GM23248 (cell line): ENCODE data around the gene RNU4-1. TPM values are rescaled to one million over a fixed set of nuclear protein-coding genes. Genes with fewer than 3 reads are reported as not detected.
"Not testable (repeated sequence)": the region's sequence is repeated elsewhere in the genome, so short reads cannot be mapped to it uniquely, and the experiment has no call there.

Experiments
- DNase-seq: peaks from one replicate; pipeline ENCODE4 v3.0.0-alpha.2; 2015
- H2AFZ ChIP-seq: fragments of 200-600 bp; sonication (generic); 2 replicates; pipeline ENCODE4 v1.6.1; 2016; ENCODE audit warnings: antibody characterized with exemption
- H3F3A ChIP-seq: fragments of 200-600 bp; sonication (generic); 2 replicates; pipeline ENCODE4 v1.6.1; 2016; ENCODE audit warnings: mild to moderate bottlenecking, antibody characterized with exemption, mixed run types; ENCODE audit not compliant: insufficient read depth
- H3K27ac ChIP-seq: fragments of 200-600 bp; sonication (generic); 2 replicates; pipeline ENCODE4 v1.5.1; 2016; ENCODE audit warnings: mild to moderate bottlenecking
- H3K27me3 ChIP-seq: fragments of 200-600 bp; sonication (generic); replicated peaks from 2 replicates; pipeline ENCODE4 v1.6.1; 2016; ENCODE audit warnings: mild to moderate bottlenecking; ENCODE audit not compliant: insufficient read depth
- H3K36me3 ChIP-seq: fragments of 200-600 bp; sonication (generic); 2 replicates; pipeline ENCODE4 v1.6.1; 2016; ENCODE audit warnings: low read depth, mild to moderate bottlenecking
- H3K4me1 ChIP-seq: fragments of 200-600 bp; sonication (generic); 2 replicates; pipeline ENCODE4 v1.6.1; 2016; ENCODE audit warnings: mild to moderate bottlenecking; ENCODE audit not compliant: insufficient read depth
- H3K4me2 ChIP-seq: fragments of 200-600 bp; sonication (generic); one replicate; pipeline ENCODE4 v1.6.1; 2016; ENCODE audit warnings: mild to moderate bottlenecking; ENCODE audit not compliant: unreplicated experiment
- H3K4me3 ChIP-seq: fragments of 200-600 bp; sonication (generic); 2 replicates; pipeline ENCODE4 v1.5.1; 2016; ENCODE audit warnings: mild to moderate bottlenecking
- H3K79me2 ChIP-seq: fragments of 200-600 bp; sonication (generic); 2 replicates; pipeline ENCODE4 v1.6.1; 2016; ENCODE audit warnings: mild to moderate bottlenecking; ENCODE audit not compliant: insufficient read depth
- H3K9ac ChIP-seq: fragments of 200-600 bp; sonication (generic); 2 replicates; pipeline ENCODE4 v1.6.1; 2016; ENCODE audit warnings: mild to moderate bottlenecking
- H3K9me2 ChIP-seq: fragments of 200-600 bp; sonication (generic); 2 replicates; pipeline ENCODE4 v1.6.1; 2016; ENCODE audit warnings: mixed run types, mild to moderate bottlenecking, moderate library complexity; ENCODE audit not compliant: insufficient read depth
- H3K9me3 ChIP-seq: fragments of 200-600 bp; sonication (generic); one replicate; pipeline ENCODE4 v1.6.1; 2017; ENCODE audit warnings: low read depth
- H4K20me1 ChIP-seq: fragments of 200-600 bp; sonication (generic); 2 replicates; pipeline ENCODE4 v1.6.0; 2016; ENCODE audit not compliant: insufficient read depth
- EZH2 ChIP-seq: fragments of 200-600 bp; sonication (generic); IDR thresholded peaks from 2 replicates; pipeline ENCODE4 v1.6.1; 2018; ENCODE audit warnings: antibody characterized with exemption, mild to moderate bottlenecking; ENCODE audit not compliant: insufficient read depth, poor library complexity, severe bottlenecking
- EZH2phosphoT487 ChIP-seq: fragments of 200-600 bp; sonication (generic); IDR thresholded peaks from 2 replicates; pipeline ENCODE4 v1.6.1; 2018; ENCODE audit warnings: antibody characterized with exemption, moderate library complexity, mild to moderate bottlenecking, low read depth; ENCODE audit not compliant: insufficient read depth
- WGBS, 2 experiments: methylation state at CpG; one replicate each; pipeline ENCODE4 v1.1.6; 2015 to 2017; ENCODE audit warnings: low lambda C conversion rate in 2 of 2, low coverage in 1 of 2; ENCODE audit errors: missing lambda C conversion rate in 2 of 2; 5-methylcytosine and 5-hydroxymethylcytosine counted together
- in situ Hi-C: fragments of 300-500 bp; cut with MboI; formaldehyde crosslinking; loops from 2 replicates; pipeline ENCODE4 v1.15.0; 2020
- polyA plus RNA-seq: library from polyadenylated mRNA; unstranded; fragments of >200 nt; fragmentation: Nextera tagmentation; extraction: Ambion mirVana; gene quantifications from 2 replicates; pipeline ENCODE4 v1.2.1, GENCODE V29; 2016
- total RNA-seq: library from RNA; depleted of rRNA; stranded (reverse); fragments of >200 nt; shearing (Covaris generic); gene quantifications from 2 replicates; pipeline ENCODE4 v1.2.3, GENCODE V29; 2014

The RNU4-1 gene
- total and polyA plus RNA-seq, 2 experiments from 2014 or later = not detected

DNA sequence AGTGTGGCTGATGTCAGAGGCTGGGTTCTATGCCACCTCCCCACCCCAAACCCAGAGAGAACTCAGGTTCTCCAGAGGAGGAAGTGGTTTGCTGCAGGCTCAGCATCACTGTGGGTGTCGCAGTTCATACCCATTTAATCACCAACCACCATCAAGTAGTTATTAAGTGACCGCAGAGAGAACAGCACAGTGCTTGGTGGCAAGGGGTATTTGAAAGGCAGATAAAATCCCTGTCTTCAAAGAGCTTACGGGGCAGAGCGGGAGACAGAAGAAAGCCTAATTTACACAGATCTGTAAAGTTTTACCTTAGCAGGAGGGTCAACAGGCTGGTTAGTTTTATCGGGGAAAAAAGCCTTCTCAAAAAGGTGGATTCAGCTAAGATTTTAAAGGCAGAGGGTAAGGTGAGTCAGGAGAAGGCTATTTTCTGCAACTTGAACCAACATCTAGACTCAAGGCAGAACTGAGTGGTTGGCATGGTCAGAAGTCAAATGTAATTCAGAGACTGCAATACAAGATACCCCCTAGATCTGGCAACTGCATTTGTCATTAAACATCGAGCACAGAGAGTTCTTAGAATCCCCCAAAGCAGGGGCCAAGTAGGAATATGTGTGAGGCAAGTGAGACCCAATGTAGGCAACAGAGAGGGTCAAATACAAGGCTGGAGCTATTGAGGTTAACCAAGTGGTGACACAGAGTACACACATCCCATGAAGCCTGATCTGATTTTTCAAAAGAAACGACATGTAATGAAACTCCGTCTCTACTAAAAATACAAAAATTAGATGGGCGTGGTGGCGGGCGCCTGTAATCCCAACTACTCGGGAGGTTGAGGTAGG, 40.7 kb downstream of the RNU4-1 start:
- H3K27me3 ChIP-seq = no peaks in the 10 kb centered on the region
- peaks cover 20% of the 10 kb centered on the region; the same call in 1 of the 2 replicates for H3K36me3 ChIP-seq
- peaks cover 86% of the 10 kb centered on the region for H3K4me1 ChIP-seq
- peaks cover 66% of the 10 kb centered on the region for H3F3A ChIP-seq
- H3K79me2 ChIP-seq = peaks cover 96% of the 10 kb centered on the region
- DNase-seq = no peak
- no peak overlapping the region for H3K9ac ChIP-seq
- TF ChIP-seq EZH2phosphoT487 (no peak), EZH2 (no peak)
- H2AFZ ChIP-seq = no peak overlapping the region
- H3K9me2 ChIP-seq = no peaks in the 10 kb centered on the region
- in situ Hi-C loops = no loop called here
- H3K9me3 ChIP-seq = no peaks in the 10 kb centered on the region
- 80 to 88% methylated on average over 12 of the region's 12 CpGs for WGBS, 2 experiments
- H3K27ac ChIP-seq = peak overlapping the region; percentile 44
- no peak overlapping the region for H3K4me3 ChIP-seq
- peak overlapping the region; percentile 38 for H3K4me2 ChIP-seq
- H4K20me1 ChIP-seq = no peaks in the 10 kb centered on the region

DNA sequence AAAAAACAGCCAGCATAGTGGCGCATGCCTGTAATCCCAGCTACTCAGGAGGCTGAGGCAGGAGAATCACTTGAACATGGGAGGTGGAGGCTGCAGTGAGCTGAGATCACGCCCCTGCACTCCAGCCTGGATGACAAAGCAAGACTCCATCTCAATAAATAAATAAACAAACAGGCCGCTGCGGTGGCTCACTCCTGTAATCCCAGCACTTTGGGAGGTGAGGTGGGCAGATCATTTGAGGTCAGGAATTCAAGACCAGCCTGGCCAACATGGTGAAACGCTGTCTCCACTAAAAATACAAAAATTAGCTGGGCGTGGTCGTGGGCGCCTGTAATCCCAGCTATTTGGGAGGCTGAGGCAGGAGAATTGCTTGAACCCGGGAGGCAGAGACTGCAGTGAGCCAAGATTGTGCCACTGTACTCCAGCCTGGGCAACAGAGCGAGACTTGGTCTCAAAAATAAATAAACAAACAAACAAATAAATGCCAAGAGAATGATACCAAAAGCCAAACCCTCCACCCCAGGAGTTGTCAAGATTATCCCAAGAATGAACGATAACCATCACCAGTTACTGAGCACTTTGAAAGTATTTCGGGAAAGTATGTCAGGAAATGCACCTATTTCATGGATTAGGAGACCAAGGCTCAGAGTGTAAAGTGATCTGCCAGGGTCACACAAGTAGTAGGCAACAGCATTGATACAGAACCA, 41.5 kb downstream of the RNU4-1 start:
- Histone ChIP-seq H3K4me1 (peaks cover 88% of the 10 kb centered on the region), H3K79me2 (peaks cover 98% of the 10 kb centered on the region), H3F3A (peaks cover 67% of the 10 kb centered on the region), H3K36me3 (peaks cover 20% of the 10 kb centered on the region; the same call in 1 of the 2 replicates), H3K4me2 (peak overlapping the region; percentile 1), H3K27ac (peak overlapping the region; percentile 44; the same call in 1 of the 2 replicates)
- 77 to 80% methylated on average over 12 of the region's 12 CpGs for WGBS, 2 experiments
- H3K9ac ChIP-seq, H3K9me2 ChIP-seq, H4K20me1 ChIP-seq, in situ Hi-C loops, H2AFZ ChIP-seq, H3K9me3 ChIP-seq, H3K4me3 ChIP-seq, DNase-seq, H3K27me3 ChIP-seq: not testable (repeated sequence)

- Histone ChIP-seq H3K9ac (0 out of 2 replicates have a peak overlapping the region, but pooled peaks have one; percentile 11), H3K27ac (peak overlapping the region; percentile 92), H3K9me2 (no peaks in the 10 kb centered on the region), H3K4me1 (peaks cover 94% of the 10 kb centered on the region), H2AFZ (no peak overlapping the region), H3K79me2 (peaks cover 98% of the 10 kb centered on the region), H3F3A (peaks cover 70% of the 10 kb centered on the region), H4K20me1 (no peaks in the 10 kb centered on the region), H3K27me3 (no peaks in the 10 kb centered on the region), H3K9me3 (no peaks in the 10 kb centered on the region), H3K4me3 (no peak overlapping the region), H3K4me2 (peak overlapping the region; percentile 56), H3K36me3 (peaks cover 17% of the 10 kb centered on the region; the same call in 1 of the 2 replicates)
- WGBS, 2 experiments = 29 to 31% methylated on average over 8 of the region's 8 CpGs
- peak; percentile 41 for DNase-seq
- in situ Hi-C loops = no loop called here
- TF ChIP-seq EZH2phosphoT487 (no peak), EZH2 (no peak)
These were observed 42.9 kb downstream of the RNU4-1 start for GRCh38 chr12:120249875-120250795.
